CD1c-positive myeloid dendritic cell (primary cell): ENCODE results near the gene PNPLA3.
A peak's percentile ranks its signal among the peaks of the same experiment; 100 is the strongest.

Experiments used
- DNase-seq: peaks from one replicate; pipeline ENCODE4 v3.0.0-alpha.2; 2016; ENCODE audit errors: extremely low spot score

PNPLA3 gene

DNA sequence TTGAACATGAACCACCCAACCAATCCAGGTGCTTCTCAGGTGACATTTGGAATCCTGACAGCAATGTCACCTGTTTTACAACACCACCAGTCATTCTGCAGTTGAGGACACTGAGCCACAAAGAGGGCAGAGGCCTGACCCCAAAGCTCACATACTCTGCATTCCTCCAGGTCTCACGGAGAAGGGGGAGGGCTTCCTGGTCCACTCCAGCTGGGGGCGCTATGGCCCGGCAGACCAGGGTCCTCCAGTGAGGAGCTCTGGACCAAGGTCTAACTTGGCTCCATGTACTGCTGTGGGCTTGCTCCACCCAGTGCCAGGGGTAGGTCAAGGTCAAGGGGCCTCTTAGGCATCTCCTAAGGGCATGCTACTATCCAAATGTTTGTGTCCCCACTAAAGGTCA lies 1.5 kb upstream of the PNPLA3 start:
- DNase-seq: no peak

- peak; percentile 15 for DNase-seq
Measured at GRCh38 chr22:43923191-43923590, 414 bp upstream of the PNPLA3 start.

DNA sequence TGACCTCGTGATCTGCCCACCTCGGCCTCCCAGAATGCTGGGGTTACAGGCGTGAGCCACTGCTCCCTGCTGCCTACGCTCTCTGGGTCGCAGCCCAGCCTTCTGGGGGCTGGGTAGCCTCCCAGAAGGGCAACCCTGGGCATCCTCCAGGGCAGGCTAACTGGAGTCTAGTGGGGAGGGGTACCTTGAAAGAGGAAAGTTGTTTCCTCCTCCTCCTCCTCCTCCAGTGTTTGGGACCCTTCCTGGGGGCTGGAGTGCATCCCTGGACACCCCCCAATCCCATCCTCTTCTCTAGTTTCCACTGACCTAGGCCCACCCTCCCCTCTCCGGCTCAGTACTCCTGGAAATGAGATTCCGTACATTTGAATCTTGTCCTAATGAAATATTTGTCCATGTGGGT lies 1.3 kb downstream of the PNPLA3 start:
- no peak for DNase-seq

DNA sequence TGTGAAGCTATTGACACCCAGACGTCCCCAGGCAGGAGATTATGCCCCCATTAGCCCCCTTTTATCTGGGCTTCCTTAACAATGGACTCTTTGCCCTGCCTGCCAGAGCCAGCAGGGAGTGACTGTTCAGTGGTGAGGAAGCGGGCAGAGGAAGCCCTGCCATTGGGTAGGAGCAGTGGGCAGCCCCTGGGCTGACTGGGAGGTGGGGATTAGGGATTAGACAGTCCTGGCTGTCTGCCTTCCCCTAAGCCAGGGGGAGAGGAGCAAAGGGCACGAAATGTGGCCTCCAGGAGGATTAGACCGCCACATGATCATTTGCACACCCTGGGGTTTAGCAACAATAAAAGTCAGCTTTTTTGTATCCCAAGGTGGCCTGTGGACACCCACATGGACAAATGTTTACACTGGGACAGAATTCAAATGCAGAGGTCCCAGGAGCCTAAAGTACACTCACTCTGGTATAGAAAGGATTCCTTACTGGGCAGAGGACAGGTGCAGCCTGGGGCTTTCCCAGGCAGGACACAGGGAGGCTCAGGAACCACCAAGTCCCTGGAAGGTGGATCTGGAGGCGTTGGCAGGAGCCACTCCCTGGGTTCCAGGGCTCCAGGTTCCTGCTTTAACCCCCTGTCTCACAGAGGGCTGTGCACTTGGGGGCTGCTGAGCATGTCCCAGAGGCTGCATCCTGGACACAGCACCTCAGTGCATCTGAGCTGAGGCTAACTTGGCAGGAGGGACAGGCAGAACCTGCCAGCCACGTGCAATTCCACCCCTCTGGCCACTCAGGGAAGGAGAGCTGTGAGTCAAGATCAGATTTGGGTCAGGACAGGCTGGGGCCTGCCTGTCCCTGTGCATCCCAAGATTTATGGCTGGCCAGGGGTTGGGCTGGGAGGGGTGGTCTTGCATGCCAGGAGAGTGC lies 2.1 kb downstream of the PNPLA3 start:
- DNase-seq: peak; percentile 26

- DNase-seq: no peak
Measured at GRCh38 chr22:43926349-43926710, 2.7 kb downstream of the PNPLA3 start.

- DNase-seq: peak; percentile 80
Measured at GRCh38 chr22:43928468-43928867, 4.9 kb downstream of the PNPLA3 start.

DNA sequence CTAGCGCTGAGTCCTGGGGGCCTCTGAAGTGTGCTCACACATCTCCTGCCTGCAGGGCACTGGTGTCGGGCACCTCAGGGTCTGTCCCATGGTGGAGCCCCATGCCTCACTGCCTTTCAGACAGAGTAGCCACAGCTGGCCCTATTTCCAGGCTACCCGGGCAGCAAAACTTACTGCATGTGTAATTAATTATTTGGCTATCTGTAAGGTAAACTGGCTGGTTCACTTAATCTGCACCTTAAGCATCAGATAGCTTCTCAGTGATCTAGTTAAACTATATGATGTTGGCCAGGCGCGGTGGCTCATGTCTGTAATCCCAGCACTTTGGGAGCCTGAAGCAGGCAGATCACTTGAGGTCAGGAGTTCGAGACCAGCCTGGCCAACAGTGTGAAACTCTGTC lies 5.3 kb downstream of the PNPLA3 start:
- DNase-seq: no peak

GRCh38 chr22:43931771-43932170 lies 8.2 kb downstream of the PNPLA3 start:
- DNase-seq: no peak

DNA sequence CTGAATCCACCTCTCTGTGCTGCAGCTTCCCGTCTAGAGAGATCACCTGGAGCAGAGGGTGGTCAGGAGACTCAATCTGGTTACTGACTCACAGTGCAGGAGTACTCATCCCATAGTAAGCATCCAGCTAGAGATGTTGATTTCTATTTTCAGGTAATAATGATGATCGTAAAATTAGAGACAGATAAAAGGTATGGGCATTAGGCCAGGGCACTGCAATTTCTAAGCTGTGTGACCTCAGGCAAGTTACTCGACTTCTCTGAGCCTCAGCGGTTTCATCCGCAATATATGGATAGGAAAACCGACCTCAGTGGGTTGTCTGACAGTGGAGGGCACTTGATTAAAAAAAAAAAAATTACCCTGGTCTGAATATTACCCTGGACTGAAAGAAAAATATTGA lies 17.8 kb downstream of the PNPLA3 start:
- no peak for DNase-seq

DNA sequence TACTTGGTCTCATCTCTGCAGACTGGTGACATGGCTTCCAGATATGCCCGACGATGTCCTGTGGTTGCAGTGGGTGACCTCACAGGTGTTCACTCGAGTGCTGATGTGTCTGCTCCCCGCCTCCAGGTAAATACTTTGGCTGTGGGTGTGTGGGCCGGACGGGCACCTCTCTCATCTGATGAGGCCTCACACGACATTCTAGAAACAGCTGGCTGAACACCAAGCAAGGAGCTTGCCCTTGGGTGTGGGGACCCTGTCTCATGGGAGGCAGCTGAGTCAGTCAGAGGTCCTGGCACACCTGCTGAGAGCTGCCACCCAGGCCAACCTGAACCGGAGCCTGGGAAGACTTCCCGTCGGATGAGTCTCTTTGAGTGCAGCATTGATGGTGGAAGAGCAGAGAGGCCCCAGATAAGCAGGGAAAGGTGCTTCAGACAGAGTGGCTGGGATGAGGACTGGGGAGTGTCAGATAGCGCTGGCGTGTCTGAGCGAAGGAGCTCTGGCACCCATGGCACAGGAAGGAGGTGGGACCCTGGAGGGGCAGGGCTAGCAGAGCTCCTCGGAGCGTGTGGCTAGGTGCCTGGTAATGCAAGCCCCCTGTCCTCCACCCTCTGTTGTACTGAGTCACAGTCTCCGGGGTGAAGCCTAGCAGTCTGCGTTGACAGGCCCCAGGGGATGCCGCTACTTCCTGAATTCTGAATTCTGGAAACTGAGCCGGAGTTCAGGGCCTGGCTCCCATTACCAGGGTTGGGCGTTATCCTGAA lies 21.2 kb downstream of the PNPLA3 start:
- no peak for DNase-seq

GRCh38 chr22:43945632-43946383 lies 22.2 kb downstream of the PNPLA3 start:
- peak; percentile 67 for DNase-seq

DNA sequence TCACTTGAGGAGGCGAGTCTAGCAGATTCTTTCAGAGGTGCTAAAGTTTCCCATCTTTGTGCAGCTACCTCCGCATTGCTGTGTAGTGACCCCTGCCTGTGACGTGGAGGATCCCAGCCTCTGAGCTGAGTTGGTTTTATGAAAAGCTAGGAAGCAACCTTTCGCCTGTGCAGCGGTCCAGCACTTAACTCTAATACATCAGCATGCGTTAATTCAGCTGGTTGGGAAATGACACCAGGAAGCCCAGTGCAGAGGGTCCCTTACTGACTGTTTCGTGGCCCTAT lies 22.7 kb downstream of the PNPLA3 start:
- DNase-seq: no peak

GRCh38 chr22:43948836-43949406 lies 25.3 kb downstream of the PNPLA3 start:
- no peak for DNase-seq

- no peak for DNase-seq
Measured at GRCh38 chr22:43951391-43951790, 27.8 kb downstream of the PNPLA3 start.

- DNase-seq: no peak
Measured at GRCh38 chr22:43951966-43952365, 28.4 kb downstream of the PNPLA3 start.

GRCh38 chr22:43953988-43954785 lies 30.6 kb downstream of the PNPLA3 start:
- DNase-seq: peak; percentile 10

DNA sequence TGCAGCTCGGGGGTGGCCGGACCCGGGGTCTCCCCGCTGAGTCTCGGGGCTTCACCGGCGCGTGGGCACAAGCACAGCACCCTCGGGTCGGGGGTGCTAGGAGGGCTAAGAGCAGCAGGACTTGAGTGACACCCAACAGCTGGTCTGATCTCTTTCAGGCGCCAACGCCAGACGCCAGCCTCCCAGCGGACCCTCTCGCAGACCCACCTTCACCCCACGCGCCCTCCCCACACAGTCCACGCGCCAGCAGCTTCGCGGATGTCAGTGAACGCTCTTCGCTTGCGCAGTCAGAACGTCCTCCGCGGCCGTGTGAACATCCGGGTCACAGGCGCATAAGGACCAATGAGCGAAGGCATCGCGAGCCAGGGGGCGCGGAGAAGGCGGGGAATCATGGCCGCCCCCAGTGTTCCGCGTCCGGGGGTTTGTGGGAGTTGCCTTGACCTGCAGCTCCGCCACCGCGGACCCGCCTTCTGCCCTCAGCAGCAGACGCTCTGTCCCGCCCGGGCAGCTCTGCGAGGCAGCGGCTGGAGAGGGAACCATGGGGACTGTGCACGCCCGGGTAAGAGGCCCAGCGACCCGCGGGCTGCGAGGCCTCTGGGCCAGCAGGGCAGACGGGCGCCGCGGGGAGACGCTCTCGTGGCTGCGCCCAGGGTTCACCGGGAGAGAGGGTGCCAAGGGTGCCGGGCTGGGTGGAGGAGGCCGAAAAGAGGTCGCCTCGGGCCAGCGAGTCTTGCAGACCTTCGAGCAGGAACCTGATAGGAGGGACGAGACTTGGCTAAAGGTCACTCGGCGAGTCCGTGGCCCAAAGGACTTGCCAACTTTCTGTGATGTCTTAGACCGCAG lies 31.7 kb downstream of the PNPLA3 start, which contains the start of gene SAMM50:
Gene SAMM50, plus strand, starts transcription at position 403 of the 843 bp plus-strand sequence. Its CDS starts 136 bp downstream, at position 539.
- DNase-seq: peak; percentile 96

DNA sequence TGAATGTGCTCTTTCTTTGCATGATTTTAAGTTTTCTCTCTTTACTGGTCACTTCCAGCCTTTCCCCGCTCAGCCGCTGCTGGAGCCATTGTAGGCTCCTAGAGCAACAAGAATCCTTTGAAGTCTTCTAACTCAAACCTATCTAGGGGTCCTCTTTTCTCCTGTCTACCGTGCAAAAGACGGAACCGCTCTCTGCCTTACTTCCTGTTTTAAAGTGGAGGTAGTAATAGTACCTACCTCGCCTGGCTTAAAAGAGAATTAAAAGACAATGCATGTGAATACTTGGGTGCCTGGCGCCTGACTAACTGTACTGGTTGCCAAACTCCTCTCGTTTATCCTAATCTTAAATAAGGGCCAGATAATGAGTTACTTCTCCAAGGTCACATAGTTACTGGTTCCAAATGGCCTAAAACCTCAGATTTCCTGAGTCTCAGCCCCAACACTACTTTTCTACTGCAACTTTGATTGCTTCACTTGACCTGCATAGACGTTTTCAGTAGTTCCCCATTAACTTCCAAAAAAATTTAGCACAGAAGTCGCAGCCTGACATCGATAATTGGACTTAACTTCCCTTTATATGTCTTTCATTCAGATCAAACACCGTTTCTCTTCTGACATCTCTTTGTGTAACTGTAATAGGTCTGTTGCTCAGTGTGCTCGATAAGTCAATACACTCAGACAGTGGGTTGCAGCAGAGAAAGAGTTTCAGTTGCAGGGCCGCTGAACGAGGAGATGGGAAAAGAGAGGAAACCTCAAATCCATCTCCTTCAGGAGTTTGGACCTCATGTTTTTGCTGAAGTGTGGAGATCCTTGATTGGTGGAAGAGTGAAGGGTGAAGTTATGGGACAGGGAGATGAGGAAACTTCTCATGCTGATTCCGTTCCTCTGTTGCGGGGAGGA lies 32.5 kb downstream of the PNPLA3 start:
- peak; percentile 58 for DNase-seq

DNA sequence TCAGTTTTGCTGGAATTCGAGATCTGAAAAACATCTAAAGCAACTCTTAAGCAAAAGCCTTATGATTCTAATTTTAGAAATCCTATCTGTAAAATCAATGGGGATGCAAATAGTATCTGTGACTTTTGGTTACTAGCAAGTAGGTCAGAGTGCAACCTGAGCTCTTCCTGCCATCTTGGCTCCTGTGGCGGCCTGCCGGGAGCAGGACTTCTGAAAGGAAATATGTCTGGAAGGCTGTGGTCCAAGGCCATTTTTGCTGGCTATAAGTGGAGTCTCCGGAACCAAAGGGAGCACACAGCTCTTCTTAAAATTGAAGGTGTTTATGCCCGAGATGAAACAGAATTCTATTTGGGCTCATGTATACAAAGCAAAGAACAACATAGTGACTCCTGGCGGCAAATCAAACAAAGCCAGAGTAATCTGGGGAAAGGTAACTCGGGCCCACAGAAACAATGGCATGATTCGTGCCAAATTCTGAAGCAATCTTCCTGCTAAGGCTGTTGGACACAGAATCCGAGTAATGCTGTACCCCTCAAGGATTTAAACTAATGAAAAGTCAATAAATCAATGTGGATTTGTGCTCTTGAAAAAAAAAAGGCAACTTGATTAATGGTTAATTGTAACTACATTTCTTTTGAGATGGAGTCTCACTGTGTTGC lies 33.3 kb downstream of the PNPLA3 start:
- DNase-seq: no peak
